OCI-LY7 (cell line): ENCODE data around the gene IGSF21. TPM values are rescaled to one million over a fixed set of nuclear protein-coding genes. Genes with fewer than 3 reads are reported as not detected.

Source experiments
- BruUV-seq: library from RNA; stranded (reverse); fragments of 400-500 nt; replicated peaks from 2 replicates; lab custom pipeline; 2021; lab: Mats Ljungman, UMichigan
- CTCF ChIA-PET: fragments of 300-600 bp; sonication (Branson Sonifier 250); formaldehyde crosslinking; loops from one replicate; lab custom pipeline; 2022; ENCODE audit warnings: antibody characterized with exemption; ENCODE audit not compliant: unreplicated experiment; lab: Charles Lee
- POLR2A ChIA-PET: fragments of 300-600 bp; sonication (Branson Sonifier 250); formaldehyde crosslinking; loops from one replicate; lab custom pipeline; 2022; ENCODE audit warnings: antibody characterized with exemption; lab: Charles Lee
- DNase-seq: peaks from one replicate; pipeline ENCODE4 v3.0.0-alpha.2; 2015; ENCODE audit warnings: low spot score
- H2AFZ ChIP-seq: fragments of 200-600 bp; sonication (generic), shearing (Covaris generic); 2 replicates; pipeline ENCODE4 v1.6.1; 2014; ENCODE audit warnings: mild to moderate bottlenecking, antibody characterized with exemption, low read length, moderate library complexity
- H3K27ac ChIP-seq: fragments of 200-600 bp; sonication (generic); 2 replicates; pipeline ENCODE4 v1.5.1; 2014; ENCODE audit warnings: mixed run types, low read depth, mild to moderate bottlenecking, moderate library complexity, low read length, inconsistent platforms; ENCODE audit not compliant: poor library complexity, severe bottlenecking
- H3K36me3 ChIP-seq: fragments of 200-600 bp; sonication (generic); 2 replicates; pipeline ENCODE4 v1.6.1; 2014; ENCODE audit warnings: mild to moderate bottlenecking, antibody characterized with exemption, low read length, moderate library complexity, mixed read lengths; ENCODE audit not compliant: insufficient read depth
- H3K4me1 ChIP-seq: fragments of 200-600 bp; sonication (generic); 2 replicates; pipeline ENCODE4 v1.5.1; 2014; ENCODE audit warnings: mild to moderate bottlenecking, low read length; ENCODE audit not compliant: insufficient read depth, poor library complexity, severe bottlenecking
- H3K4me2 ChIP-seq: fragments of 200-600 bp; sonication (generic); 2 replicates; pipeline ENCODE4 v1.6.1; 2014; ENCODE audit warnings: mild to moderate bottlenecking, low read length
- H3K4me3 ChIP-seq: fragments of 200-600 bp; sonication (generic); 2 replicates; pipeline ENCODE4 v1.5.1; 2014; ENCODE audit warnings: mild to moderate bottlenecking, low read depth, low read length; ENCODE audit not compliant: poor library complexity, severe bottlenecking
- H3K79me2 ChIP-seq: fragments of 200-600 bp; sonication (generic); 2 replicates; pipeline ENCODE4 v1.6.1; 2016; ENCODE audit warnings: low read depth, mild to moderate bottlenecking, low read length, moderate library complexity, mixed read lengths; ENCODE audit not compliant: insufficient read depth
- H3K9me2 ChIP-seq: fragments of 200-600 bp; sonication (generic); 2 replicates; pipeline ENCODE4 v1.6.1; 2016; ENCODE audit warnings: mild to moderate bottlenecking, low read length, mixed read lengths; ENCODE audit not compliant: insufficient read depth
- H3K9me3 ChIP-seq: fragments of 200-600 bp; sonication (generic); 2 replicates; pipeline ENCODE4 v1.6.1; 2014; ENCODE audit warnings: mild to moderate bottlenecking, mixed run types, low read length, mixed read lengths
- H4K20me1 ChIP-seq: fragments of 200-600 bp; sonication (generic); 2 replicates; pipeline ENCODE4 v1.6.1; 2014; ENCODE audit warnings: mild to moderate bottlenecking, antibody characterized with exemption, low read length, moderate library complexity, mixed read lengths; ENCODE audit not compliant: insufficient read depth
- CTCF ChIP-seq: fragments of 200-600 bp; sonication (generic); conservative IDR thresholded peaks from 2 replicates; pipeline ENCODE4 v1.5.1; 2014; ENCODE audit warnings: mild to moderate bottlenecking, antibody characterized with exemption, low read length, moderate library complexity, mixed read lengths
- EZH2phosphoT487 ChIP-seq: fragments of 200-600 bp; sonication (generic); IDR thresholded peaks from 2 replicates; pipeline ENCODE4 v1.6.1; 2018; ENCODE audit warnings: low read depth, borderline replicate concordance, mild to moderate bottlenecking, mixed run types, antibody characterized with exemption, low read length, moderate library complexity, mixed read lengths
- intact Hi-C: fragments of 100-400 bp; cut with micrococcal nuclease; formaldehyde crosslinking; loops from one replicate; pipeline ENCODE4 v1.10.0; 2022; ENCODE audit not compliant: unreplicated experiment
- total RNA-seq, 2 experiments: library from RNA; depleted of rRNA in 1 of 2; stranded (reverse); fragments of >200 nt in 1 of 2; shearing (Covaris generic) in 1 of 2; gene quantifications; 2 replicates each; pipeline ENCODE4 v1.2.3, GENCODE V29; 2014 to 2022

IGSF21 gene
- total RNA-seq, 2 experiments from 2014 or later = 0.17 TPM; not detected in 1

- no peak overlapping the region for H3K4me3 ChIP-seq
- intact Hi-C loops = no loop called here
- DNase-seq = no peak
- no peaks in the 10 kb centered on the region for H3K36me3 ChIP-seq
- H3K9me3 ChIP-seq = no peaks in the 10 kb centered on the region
- TF ChIP-seq CTCF = no peak
- TF ChIP-seq EZH2phosphoT487 = no peak
- CTCF ChIA-PET = no interaction called here
- no peaks in the 10 kb centered on the region for H3K9me2 ChIP-seq
- H3K27ac ChIP-seq = no peak overlapping the region
- no peaks in the 10 kb centered on the region; the same call in 1 of the 2 replicates for H4K20me1 ChIP-seq
- no peaks in the 10 kb centered on the region for H3K79me2 ChIP-seq
- H2AFZ ChIP-seq = no peak overlapping the region
- H3K4me1 ChIP-seq = no peaks in the 10 kb centered on the region
- POLR2A ChIA-PET = interaction anchor here (0.6 kb wide), 1 partner anchor 829 kb away, joined by 5 read pairs; no protein-coding TSS in a partner anchor
- H3K4me2 ChIP-seq = no peak overlapping the region
- BruUV-seq = no TSS peak
These were observed 22.1 kb upstream of the IGSF21 start for GRCh38 chr1:18085387-18086074.

GRCh38 chr1:18088077-18088594 is 19.5 kb upstream of the IGSF21 start:
- H3K36me3 ChIP-seq = no peaks in the 10 kb centered on the region
- TF ChIP-seq CTCF (no peak), EZH2phosphoT487 (no peak)

DNA sequence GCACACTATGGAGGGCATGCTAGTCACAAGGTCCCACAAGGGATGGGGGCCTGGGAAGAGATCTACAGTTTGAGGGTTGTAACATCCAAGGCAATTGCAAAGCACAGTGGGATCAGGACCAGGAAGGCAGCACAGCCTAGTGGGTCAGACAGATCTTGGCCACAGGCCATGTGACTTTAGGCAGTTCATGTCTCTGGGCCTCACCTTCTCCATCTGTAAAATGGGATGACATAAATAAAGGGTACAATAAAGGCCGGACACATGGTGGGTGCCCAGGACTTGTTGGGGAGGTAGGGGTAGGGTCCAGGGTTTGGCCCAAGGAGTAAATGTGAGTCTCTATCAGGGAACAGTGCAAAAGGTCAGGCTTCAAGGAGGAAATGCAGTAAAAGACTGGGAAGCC is 18.1 kb upstream of the IGSF21 start:
- DNase-seq = no peak
- Histone ChIP-seq H2AFZ (no peak overlapping the region), H3K4me1 (no peaks in the 10 kb centered on the region), H3K4me2 (no peak overlapping the region), H3K9me3 (no peaks in the 10 kb centered on the region), H3K36me3 (no peaks in the 10 kb centered on the region), H3K27ac (no peak overlapping the region), H3K9me2 (no peaks in the 10 kb centered on the region), H3K4me3 (no peak overlapping the region), H3K79me2 (no peaks in the 10 kb centered on the region), H4K20me1 (no peaks in the 10 kb centered on the region)
- TF ChIP-seq CTCF (no peak), EZH2phosphoT487 (no peak)
- POLR2A ChIA-PET = no interaction called here
- CTCF ChIA-PET = no interaction called here
- no TSS peak for BruUV-seq
- intact Hi-C loops = no loop called here

More at GRCh38 chr1:18088077-18088594, 19.5 kb upstream of the IGSF21 start:
- intact Hi-C loops = no loop called here
- H2AFZ ChIP-seq = no peak overlapping the region
- no peak overlapping the region for H3K27ac ChIP-seq
- no peaks in the 10 kb centered on the region for H4K20me1 ChIP-seq
- no peaks in the 10 kb centered on the region for H3K9me3 ChIP-seq
- H3K4me2 ChIP-seq = no peak overlapping the region
- CTCF ChIA-PET = no interaction called here
- H3K9me2 ChIP-seq = no peaks in the 10 kb centered on the region
- no peak for DNase-seq
- no peaks in the 10 kb centered on the region for H3K79me2 ChIP-seq
- no TSS peak for BruUV-seq
- POLR2A ChIA-PET = no interaction called here
- no peak overlapping the region for H3K4me3 ChIP-seq
- no peaks in the 10 kb centered on the region for H3K4me1 ChIP-seq
